HG03469 (cell line): ENCODE data around the gene PCBP3.
"Not testable (repeated sequence)": the region's sequence is repeated elsewhere in the genome, so short reads cannot be mapped to it uniquely, and the experiment has no call there.

Source experiments
- ATAC-seq: cut with Tn5 transposase; IDR thresholded peaks from one replicate; pipeline ENCODE4 v1.9.1; 2021; ENCODE audit warnings: mild to moderate bottlenecking, moderate library complexity, moderate number of reproducible peaks; ENCODE audit not compliant: unreplicated experiment

The PCBP3 gene

DNA sequence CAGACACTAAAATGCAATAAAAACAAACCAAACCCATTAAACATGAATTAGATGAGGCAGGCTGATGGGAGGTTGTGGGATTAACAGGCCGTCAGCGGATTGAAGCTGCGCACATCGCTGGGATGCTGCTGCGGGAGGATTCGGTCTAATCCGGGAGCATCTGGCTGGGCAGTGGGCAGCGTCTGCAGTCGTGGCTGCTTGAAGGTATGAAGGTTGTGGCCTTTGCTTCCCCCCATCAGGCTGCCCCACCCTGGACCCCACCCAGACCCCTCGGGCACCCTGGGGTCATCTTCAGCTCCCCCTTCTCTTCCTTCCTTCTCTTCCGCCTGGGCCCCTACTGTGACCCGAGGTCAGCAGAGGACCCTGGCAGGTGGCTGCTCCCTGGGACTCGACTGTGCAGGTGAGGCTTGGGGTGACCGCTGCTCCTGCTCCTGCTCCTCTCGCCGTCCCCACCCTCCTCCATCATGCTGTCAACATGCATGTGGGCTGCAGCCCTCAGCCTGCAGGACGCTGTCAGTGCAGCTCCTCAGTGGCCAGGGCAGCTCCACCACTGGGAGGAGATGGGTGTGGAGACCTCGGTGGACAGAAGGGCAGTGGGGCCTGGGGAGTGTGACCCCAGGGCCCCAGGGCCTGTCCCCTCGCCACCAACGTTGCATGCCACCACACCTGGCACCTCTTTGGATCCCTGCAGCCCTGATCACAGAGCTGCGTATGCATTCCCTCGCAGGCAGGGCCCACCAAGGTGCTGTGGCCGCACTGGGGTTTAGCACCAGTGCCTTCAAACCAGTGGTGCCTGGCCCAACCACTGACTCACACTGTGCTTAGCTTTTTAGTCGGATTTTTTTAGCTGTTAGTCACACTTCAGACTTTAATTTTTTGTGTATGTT lies 225.8 kb downstream of the PCBP3 start:
- ATAC-seq = no peak

DNA sequence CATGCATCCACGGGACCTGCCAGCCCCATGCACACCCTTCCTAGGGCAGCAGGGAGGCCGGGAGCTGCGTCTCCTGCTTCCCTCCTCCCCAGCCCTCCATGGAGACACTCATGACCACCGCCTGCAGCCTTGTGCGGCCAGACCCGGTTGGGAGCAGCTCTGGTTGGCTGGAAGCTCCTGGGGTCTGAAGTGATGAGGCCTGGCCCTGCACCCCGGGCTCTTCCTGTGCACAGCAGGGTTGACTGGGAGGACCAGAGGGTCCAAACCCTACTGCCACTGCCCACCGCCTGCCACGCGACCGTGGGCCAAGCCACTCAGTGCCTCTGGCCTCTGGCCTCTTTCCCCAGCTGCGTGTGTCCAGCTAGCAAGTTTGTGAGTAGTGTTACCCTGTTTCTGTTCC lies 226.9 kb downstream of the PCBP3 start:
- no peak for ATAC-seq

DNA sequence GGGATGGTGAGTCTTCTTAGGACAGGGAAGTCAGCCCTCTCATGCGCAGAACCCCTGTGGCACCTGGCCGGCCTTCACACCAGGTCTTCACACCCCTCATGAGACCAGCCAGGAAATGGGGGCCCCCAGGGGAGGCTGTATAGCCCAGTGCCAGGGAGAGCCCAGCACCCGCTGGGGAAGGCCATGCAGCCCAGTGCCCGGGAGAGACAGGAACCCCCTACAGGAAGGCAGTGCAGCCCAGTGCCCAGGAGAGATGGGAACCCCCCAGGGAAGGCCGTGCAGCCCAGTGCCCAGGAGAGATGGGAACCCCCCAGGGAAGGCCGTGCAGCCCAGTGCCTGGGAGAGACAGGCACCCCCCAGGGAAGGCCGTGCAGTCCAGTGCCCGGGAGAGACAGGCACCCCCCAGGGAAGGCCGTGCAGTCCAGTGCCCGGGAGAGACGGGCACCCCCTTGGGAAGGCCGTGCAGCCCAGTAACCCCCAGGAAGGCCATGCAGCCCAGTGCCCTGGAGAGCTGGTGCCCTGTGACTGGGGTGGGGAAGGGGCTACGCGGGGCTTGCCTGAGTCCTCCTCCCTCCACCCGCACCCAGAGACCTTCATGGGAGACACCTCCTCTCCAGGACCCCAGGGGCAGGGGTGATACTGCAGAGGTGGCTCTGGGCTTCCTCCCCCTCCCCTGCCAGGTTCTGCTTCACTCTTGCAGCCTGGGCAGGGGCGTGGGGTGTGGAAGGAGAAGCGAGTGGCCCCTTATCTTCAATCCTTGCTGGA lies 227.5 kb downstream of the PCBP3 start:
- no peak for ATAC-seq

GRCh38 chr21:45871616-45872236 lies 228.2 kb downstream of the PCBP3 start:
- no peak for ATAC-seq

DNA sequence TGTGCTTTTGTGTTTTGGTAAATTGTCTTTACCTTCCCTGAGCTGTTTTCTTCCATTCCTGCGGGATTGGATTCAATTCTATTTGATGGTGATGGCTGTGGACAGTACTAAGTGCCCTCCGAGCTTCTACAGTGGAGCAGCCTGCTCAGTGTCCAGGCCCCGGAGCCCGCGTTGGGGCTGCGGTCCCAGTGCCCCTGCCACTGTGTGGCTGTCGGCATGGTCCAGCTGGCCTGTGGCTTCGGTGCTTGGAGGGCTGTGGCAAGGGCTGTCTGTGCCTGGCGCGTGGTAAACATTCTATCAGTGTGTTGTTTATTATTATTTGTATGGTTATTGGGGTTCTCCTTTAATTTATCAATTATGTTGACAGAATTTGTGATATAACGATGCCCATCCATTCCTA lies 228.9 kb downstream of the PCBP3 start:
- ATAC-seq = no peak

- no peak for ATAC-seq
These were observed 229.4 kb downstream of the PCBP3 start for GRCh38 chr21:45872902-45873301.

DNA sequence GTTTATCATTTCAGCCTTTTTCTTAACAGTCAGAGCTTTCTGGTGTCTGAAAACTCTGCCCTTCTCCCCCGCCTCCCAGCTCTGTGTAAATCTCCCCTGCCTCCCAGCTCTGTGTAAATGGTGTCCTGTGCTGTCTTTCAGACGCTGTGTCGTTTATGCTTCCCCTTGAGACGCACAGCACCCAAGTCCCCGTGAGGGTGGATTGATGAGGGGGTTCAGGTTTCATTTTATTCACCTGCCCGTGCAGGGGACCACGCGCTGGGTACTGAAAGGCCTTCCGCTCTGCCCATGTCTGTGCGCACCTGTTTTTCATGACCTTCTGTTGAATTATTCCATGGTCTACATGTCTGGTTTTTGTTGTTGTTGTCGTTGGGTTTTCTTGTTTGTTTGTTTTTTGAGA lies 229.9 kb downstream of the PCBP3 start:
- ATAC-seq = no peak

GRCh38 chr21:45873866-45874265 lies 230.3 kb downstream of the PCBP3 start:
- no peak for ATAC-seq

DNA sequence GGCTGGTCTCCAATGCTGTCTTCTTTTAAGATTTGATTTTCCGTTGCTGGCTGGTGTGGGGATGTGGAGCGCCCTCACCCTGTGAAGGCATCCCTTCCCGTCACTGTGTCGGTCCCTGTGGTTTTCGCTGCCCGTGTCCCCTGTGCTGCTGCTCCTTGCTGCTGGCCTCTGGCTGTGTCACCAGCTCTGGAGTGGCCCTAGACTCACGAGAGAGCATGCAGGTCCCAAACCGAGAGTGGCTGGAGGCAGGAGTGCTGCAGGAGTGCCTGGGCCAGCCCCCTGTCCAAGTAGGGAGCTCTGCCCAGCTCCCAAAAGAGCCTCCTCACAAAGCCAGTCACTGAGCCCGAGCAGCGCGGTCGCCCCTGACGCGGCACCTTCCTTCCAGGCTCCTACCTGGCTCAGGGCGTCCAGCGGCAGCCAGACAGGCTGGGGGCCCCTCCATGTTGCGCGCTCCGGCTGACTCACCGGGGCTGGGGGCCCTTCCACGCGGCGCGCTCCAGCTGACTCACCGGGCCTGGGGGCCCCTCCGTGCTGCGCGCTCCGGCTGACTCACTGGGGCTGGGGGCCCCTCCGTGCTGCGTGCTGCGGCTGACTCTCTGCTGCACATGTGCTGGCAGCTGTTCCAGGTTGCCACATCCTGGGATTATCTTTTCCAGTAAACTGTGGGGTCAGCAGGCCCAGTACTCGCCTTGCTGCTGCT lies 231.3 kb downstream of the PCBP3 start:
- ATAC-seq = no peak

- no peak for ATAC-seq
These were observed 231.9 kb downstream of the PCBP3 start for GRCh38 chr21:45875416-45875760.

DNA sequence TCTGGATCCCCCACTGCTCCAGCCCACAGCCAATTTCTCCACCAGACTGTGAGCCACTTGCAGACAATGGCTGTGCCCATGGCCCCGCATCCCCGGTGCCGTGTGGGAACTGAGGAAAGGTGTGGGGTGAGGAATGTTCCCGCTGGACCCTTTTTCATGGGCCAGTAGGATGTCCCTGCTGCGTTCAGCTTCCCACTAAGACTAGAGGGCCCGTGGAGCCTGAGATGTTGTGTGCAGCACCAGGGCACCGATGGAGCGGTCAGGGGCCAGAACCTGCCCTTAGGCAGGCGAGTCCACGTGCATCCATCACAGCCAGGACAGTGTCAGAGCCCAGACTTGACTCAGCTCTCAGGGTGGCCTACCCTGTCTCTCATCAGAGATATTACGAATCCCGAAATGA lies 232.4 kb downstream of the PCBP3 start:
- ATAC-seq = no peak

DNA sequence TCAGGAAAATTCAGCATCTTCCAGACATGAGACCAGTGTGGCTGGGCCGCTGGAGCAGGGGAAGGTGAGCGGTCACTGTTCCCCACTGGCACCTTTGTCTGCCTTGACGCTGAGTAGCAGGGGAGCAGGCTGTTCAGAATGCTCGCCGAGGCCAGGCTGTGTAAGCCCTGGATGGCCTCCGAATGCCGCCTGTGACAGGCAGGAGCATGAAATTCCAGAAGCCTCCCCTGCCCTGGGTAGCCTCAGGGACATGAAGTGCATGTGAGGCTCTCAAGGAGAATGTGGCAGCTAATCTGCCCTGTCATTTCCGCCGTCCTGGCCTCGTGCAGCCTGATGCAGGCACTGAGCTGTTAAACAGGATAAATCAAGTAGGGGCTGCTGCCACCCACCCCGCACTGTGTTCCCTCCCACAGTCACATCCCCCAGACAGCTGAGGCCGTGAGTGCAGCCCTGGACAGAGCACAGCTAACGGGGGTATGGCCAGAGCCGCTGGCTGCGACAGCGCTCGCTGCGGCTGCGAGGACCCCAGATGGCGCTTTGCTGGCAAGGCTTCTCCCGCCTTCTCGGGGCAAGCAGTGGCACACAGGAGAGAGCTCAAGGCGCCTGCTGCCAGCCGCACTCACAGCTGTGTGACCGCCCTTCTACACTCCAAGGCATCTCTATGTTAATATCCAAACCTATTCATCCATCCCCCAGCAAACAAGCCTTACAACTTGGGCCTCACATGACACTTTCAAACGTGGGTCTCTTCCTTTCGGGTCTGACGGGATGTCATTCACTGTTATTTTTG lies 233.1 kb downstream of the PCBP3 start:
- ATAC-seq = no peak

GRCh38 chr21:45877171-45877438 lies 233.6 kb downstream of the PCBP3 start:
- no peak for ATAC-seq

- ATAC-seq = no peak
These were observed 234.4 kb downstream of the PCBP3 start for GRCh38 chr21:45877821-45878469.

- no peak for ATAC-seq
These were observed 236.9 kb downstream of the PCBP3 start for GRCh38 chr21:45880097-45881068.

- no peak for ATAC-seq
These were observed 239.1 kb downstream of the PCBP3 start for GRCh38 chr21:45882645-45883044.

- ATAC-seq = no peak
These were observed 239.6 kb downstream of the PCBP3 start for GRCh38 chr21:45883090-45883489.

GRCh38 chr21:45885597-45885929 lies 242.0 kb downstream of the PCBP3 start:
- no peak for ATAC-seq

- ATAC-seq = not testable (repeated sequence)
These were observed 242.5 kb downstream of the PCBP3 start for GRCh38 chr21:45885930-45886601.
